MM.1S (cell line): ENCODE data around the gene TSSC4.

Experiments
- DNase-seq: peaks from one replicate; pipeline ENCODE4 v3.0.0-alpha.2; 2015
- H2AFZ ChIP-seq: fragments of 300-600 bp; sonication (generic); 2 replicates; pipeline ENCODE4 v1.6.0; 2016; ENCODE audit warnings: antibody characterized with exemption, low read length
- H3F3A ChIP-seq: fragments of 300-600 bp; sonication (generic); 2 replicates; pipeline ENCODE4 v1.6.1; 2016; ENCODE audit warnings: mild to moderate bottlenecking, antibody characterized with exemption, low read length, moderate library complexity, mixed read lengths; ENCODE audit not compliant: insufficient read depth
- H3K27ac ChIP-seq: fragments of 300-600 bp; sonication (generic); 2 replicates; pipeline ENCODE4 v1.5.1; 2016; ENCODE audit warnings: mild to moderate bottlenecking, low read length
- H3K27me3 ChIP-seq: fragments of 300-600 bp; sonication (generic); replicated peaks from 2 replicates; pipeline ENCODE4 v1.6.0; 2016; ENCODE audit warnings: low read length; ENCODE audit not compliant: insufficient read depth
- H3K36me3 ChIP-seq: fragments of 300-600 bp; sonication (generic); replicated peaks from 2 replicates; pipeline ENCODE4 v1.6.1; 2016; ENCODE audit warnings: mild to moderate bottlenecking, low read length, mixed read lengths; ENCODE audit not compliant: insufficient read depth
- H3K4me1 ChIP-seq: fragments of 300-600 bp; sonication (generic); 2 replicates; pipeline ENCODE4 v1.6.1; 2016; ENCODE audit warnings: low read length, mixed read lengths
- H3K4me2 ChIP-seq: fragments of 300-600 bp; sonication (generic); 2 replicates; pipeline ENCODE4 v1.6.0; 2016; ENCODE audit warnings: low read depth, low read length
- H3K4me3 ChIP-seq: fragments of 300-600 bp; sonication (generic); 2 replicates; pipeline ENCODE4 v1.5.1; 2016; ENCODE audit warnings: low read length, mixed read lengths
- H3K79me2 ChIP-seq: fragments of 300-600 bp; sonication (generic); 2 replicates; pipeline ENCODE4 v1.6.1; 2016; ENCODE audit warnings: mixed run types, low read length, mixed read lengths
- H3K9ac ChIP-seq: fragments of 300-600 bp; sonication (generic); 2 replicates; pipeline ENCODE4 v1.6.1; 2016; ENCODE audit warnings: low read length, mixed read lengths
- H3K9me2 ChIP-seq: fragments of 300-600 bp; sonication (generic); replicated peaks from 2 replicates; pipeline ENCODE4 v1.6.1; 2016; ENCODE audit warnings: mild to moderate bottlenecking, low read length, mixed read lengths; ENCODE audit not compliant: insufficient read depth
- H3K9me3 ChIP-seq: fragments of 300-600 bp; sonication (generic); replicated peaks from 2 replicates; pipeline ENCODE4 v1.6.1; 2016; ENCODE audit warnings: mild to moderate bottlenecking, low read length, mixed read lengths; ENCODE audit not compliant: insufficient read depth
- H4K20me1 ChIP-seq: fragments of 300-600 bp; sonication (generic); 2 replicates; pipeline ENCODE4 v1.6.1; 2016; ENCODE audit warnings: mild to moderate bottlenecking, low read length, moderate library complexity, mixed read lengths; ENCODE audit not compliant: insufficient read depth
- EZH2 ChIP-seq: fragments of 300-600 bp; sonication (generic); optimal IDR thresholded peaks from 2 replicates; pipeline ENCODE3; 2017; ENCODE audit warnings: low read depth, mild to moderate bottlenecking, antibody characterized with exemption, low read length, mixed read lengths
- EZH2phosphoT487 ChIP-seq: fragments of 300-600 bp; sonication (generic); IDR thresholded peaks from 2 replicates; pipeline ENCODE4 v1.6.1; 2018; ENCODE audit warnings: antibody characterized with exemption, low read length
- TF ChIP-seq, protein P1 (sequence below): fragments of 300-600 bp; sonication (generic); IDR thresholded peaks from 2 replicates; pipeline ENCODE4 v1.5.1; 2016; ENCODE audit warnings: antibody characterized with exemption, low read length, mixed read lengths

TSSC4 gene

DNA sequence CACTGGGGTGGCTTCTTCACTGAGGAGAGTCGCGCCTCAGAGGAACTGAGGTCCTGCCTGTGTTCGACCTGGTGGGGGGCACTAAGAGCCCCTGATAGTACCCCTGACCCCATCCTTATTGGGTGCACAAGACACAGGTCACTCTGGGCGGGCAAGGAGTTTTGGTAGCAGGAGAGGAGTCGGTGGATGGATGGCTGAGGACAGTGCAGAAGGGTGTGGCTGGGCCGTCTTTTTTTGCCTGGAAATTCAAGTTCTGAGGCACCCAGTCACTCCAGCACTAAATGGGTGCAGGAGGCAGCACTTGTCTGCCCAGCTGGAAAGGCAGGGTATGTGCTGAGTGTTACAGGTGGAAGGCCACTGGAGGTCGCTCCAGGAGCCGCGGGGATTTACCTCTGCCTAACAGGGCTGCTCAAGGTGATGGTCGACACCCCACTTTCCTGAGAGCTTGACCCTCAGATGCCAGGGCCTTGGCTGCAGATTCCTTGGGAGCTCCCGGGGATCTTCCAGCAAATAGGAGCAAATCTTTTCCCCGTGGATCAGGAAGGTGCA is 960 bp downstream of the TSSC4 start:
- H3F3A ChIP-seq: no peaks in the 10 kb centered on the region
- H3K9ac ChIP-seq: peak overlapping the region; percentile 94
- peaks cover 12% of the 10 kb centered on the region for H3K4me1 ChIP-seq
- no peak overlapping the region for H3K27ac ChIP-seq
- H3K4me3 ChIP-seq: peak overlapping the region; percentile 99
- peaks cover 31% of the 10 kb centered on the region for H3K79me2 ChIP-seq
- H3K9me3 ChIP-seq: no peaks in the 10 kb centered on the region
- no peaks in the 10 kb centered on the region for H4K20me1 ChIP-seq
- no peak overlapping the region for H2AFZ ChIP-seq
- TF ChIP-seq, protein P1, sequence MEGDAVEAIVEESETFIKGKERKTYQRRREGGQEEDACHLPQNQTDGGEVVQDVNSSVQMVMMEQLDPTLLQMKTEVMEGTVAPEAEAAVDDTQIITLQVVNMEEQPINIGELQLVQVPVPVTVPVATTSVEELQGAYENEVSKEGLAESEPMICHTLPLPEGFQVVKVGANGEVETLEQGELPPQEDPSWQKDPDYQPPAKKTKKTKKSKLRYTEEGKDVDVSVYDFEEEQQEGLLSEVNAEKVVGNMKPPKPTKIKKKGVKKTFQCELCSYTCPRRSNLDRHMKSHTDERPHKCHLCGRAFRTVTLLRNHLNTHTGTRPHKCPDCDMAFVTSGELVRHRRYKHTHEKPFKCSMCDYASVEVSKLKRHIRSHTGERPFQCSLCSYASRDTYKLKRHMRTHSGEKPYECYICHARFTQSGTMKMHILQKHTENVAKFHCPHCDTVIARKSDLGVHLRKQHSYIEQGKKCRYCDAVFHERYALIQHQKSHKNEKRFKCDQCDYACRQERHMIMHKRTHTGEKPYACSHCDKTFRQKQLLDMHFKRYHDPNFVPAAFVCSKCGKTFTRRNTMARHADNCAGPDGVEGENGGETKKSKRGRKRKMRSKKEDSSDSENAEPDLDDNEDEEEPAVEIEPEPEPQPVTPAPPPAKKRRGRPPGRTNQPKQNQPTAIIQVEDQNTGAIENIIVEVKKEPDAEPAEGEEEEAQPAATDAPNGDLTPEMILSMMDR: peak; percentile 30
- TF ChIP-seq EZH2 (no peak), EZH2phosphoT487 (no peak)
- H3K27me3 ChIP-seq: peaks cover 12% of the 10 kb centered on the region; the same call in 1 of the 2 replicates
- H3K4me2 ChIP-seq: peak overlapping the region; percentile 90
- DNase-seq: no peak
- H3K36me3 ChIP-seq: no peaks in the 10 kb centered on the region
- no peaks in the 10 kb centered on the region for H3K9me2 ChIP-seq

DNA sequence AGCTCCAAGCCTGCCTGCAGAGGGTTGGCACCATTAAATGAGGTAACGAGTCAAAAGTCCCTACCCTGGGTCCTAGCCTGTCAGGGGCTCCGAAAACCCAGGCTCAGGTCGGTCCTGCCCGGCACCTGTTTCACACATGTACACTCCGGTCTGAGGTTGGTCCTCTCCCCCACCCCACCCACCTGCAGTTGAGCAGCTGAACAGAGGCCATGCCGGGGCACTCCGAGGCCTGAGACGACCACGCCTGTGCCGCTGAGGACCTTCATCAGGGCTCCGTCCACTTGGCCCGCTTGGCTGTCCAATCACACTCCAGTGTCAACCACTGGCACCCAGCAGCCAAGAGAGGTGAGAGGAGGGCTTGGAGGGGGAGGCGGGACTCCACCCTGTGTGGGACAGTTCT is 1.6 kb downstream of the TSSC4 start:
- no peak overlapping the region for H3K9ac ChIP-seq
- peaks cover 12% of the 10 kb centered on the region for H3K4me1 ChIP-seq
- peak overlapping the region; percentile 90 for H3K4me2 ChIP-seq
- H3K79me2 ChIP-seq: peaks cover 31% of the 10 kb centered on the region
- H4K20me1 ChIP-seq: no peaks in the 10 kb centered on the region
- H3K36me3 ChIP-seq: no peaks in the 10 kb centered on the region
- H3K9me3 ChIP-seq: no peaks in the 10 kb centered on the region
- TF ChIP-seq EZH2phosphoT487: no peak
- TF ChIP-seq, protein P1: no peak
- TF ChIP-seq EZH2: no peak
- H3K27ac ChIP-seq: no peak overlapping the region
- no peak overlapping the region for H2AFZ ChIP-seq
- no peak for DNase-seq
- no peaks in the 10 kb centered on the region for H3F3A ChIP-seq
- H3K9me2 ChIP-seq: no peaks in the 10 kb centered on the region
- H3K4me3 ChIP-seq: 0 out of 2 replicates have a peak overlapping the region, but pooled peaks have one; percentile 99
- H3K27me3 ChIP-seq: peaks cover 16% of the 10 kb centered on the region; the same call in 1 of the 2 replicates

DNA sequence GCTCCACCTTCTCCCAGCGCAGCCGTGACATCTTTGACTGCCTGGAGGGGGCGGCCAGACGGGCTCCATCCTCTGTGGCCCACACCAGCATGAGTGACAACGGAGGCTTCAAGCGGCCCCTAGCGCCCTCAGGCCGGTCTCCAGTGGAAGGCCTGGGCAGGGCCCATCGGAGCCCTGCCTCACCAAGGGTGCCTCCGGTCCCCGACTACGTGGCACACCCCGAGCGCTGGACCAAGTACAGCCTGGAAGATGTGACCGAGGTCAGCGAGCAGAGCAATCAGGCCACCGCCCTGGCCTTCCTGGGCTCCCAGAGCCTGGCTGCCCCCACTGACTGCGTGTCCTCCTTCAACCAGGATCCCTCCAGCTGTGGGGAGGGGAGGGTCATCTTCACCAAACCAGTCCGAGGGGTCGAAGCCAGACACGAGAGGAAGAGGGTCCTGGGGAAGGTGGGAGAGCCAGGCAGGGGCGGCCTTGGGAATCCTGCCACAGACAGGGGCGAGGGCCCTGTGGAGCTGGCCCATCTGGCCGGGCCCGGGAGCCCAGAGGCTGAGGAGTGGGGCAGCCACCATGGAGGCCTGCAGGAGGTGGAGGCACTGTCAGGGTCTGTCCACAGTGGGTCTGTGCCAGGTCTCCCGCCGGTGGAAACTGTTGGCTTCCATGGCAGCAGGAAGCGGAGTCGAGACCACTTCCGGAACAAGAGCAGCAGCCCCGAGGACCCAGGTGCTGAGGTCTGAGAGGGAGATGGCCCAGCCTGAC is 2.5 kb downstream of the TSSC4 start:
- Histone ChIP-seq H3K27ac (no peak overlapping the region), H3K79me2 (peaks cover 31% of the 10 kb centered on the region), H3K9me3 (no peaks in the 10 kb centered on the region), H3F3A (no peaks in the 10 kb centered on the region), H4K20me1 (no peaks in the 10 kb centered on the region), H3K36me3 (no peaks in the 10 kb centered on the region), H3K4me3 (no peak overlapping the region), H3K4me2 (no peak overlapping the region), H3K9ac (no peak overlapping the region), H3K9me2 (no peaks in the 10 kb centered on the region), H2AFZ (no peak overlapping the region), H3K4me1 (peaks cover 12% of the 10 kb centered on the region), H3K27me3 (peaks cover 26% of the 10 kb centered on the region)
- no peak for DNase-seq
- TF ChIP-seq, protein P1: no peak
